Uterus (tissue), 4 donors: ENCODE results near the gene CDK10. TPM values are rescaled to one million over a fixed set of nuclear protein-coding genes. Genes with fewer than 3 reads are reported as not detected.

Experiments used
- DNase-seq, 2 donors: peaks; one replicate each; pipeline ENCODE4 v3.0.0-alpha.2; 2019 to 2020
- H3K27ac ChIP-seq, 2 donors: fragments of 200-600 bp; sonication (generic); 1 replicate in 1 of 2; 2 replicates in 1 of 2; pipeline ENCODE4 v1.5.1; 2016 to 2018
- H3K27me3 ChIP-seq, 2 donors: fragments of 200-600 bp; sonication (generic); one replicate each; pipeline ENCODE4 v1.5.1; 2018 to 2019; ENCODE audit warnings: control low read depth in 1 of 2
- H3K36me3 ChIP-seq, 2 donors: fragments of 200-600 bp; sonication (generic); one replicate each; pipeline ENCODE4 v1.5.1; 2019; ENCODE audit warnings: control low read depth in 1 of 2
- H3K4me1 ChIP-seq, 2 donors: fragments of 200-600 bp; sonication (generic); one replicate each; pipeline ENCODE4 v1.5.1; 2018 to 2019; ENCODE audit warnings: control low read depth in 1 of 2
- H3K4me3 ChIP-seq, 2 donors: fragments of 200-600 bp; sonication (generic); 1 replicate in 1 of 2; 2 replicates in 1 of 2; pipeline ENCODE4 v1.5.1; 2018 to 2019; ENCODE audit warnings: mild to moderate bottlenecking in 1 of 2
- H3K9me3 ChIP-seq, 2 donors: fragments of 200-600 bp; sonication (generic); one replicate each; pipeline ENCODE4 v1.5.1; 2019; ENCODE audit warnings: control low read depth in 1 of 2
- CTCF ChIP-seq, 4 experiments: fragments of 200-600 bp in 2 of 4; fragments of 450-650 bp in 2 of 4; sonication (generic) in 2 of 4; IDR thresholded peaks; one replicate each; pipeline ENCODE4 v1.5.1; 2016 to 2019; ENCODE audit warnings: antibody characterized with exemption in 4 of 4, mild to moderate bottlenecking in 2 of 4, moderate library complexity in 1 of 4
- POLR2A ChIP-seq, 2 donors: fragments of 450-650 bp; IDR thresholded peaks; one replicate each; pipeline ENCODE4 v1.6.1; 2016; ENCODE audit warnings: antibody characterized with exemption in 2 of 2, mild to moderate bottlenecking in 1 of 2, moderate library complexity in 1 of 2
- intact Hi-C: fragments of 100-400 bp; cut with DNase I; formaldehyde crosslinking; loops from one replicate; pipeline ENCODE4 v1.15.1; 2023; ENCODE audit warnings: low total_unique reads
- total RNA-seq, 4 donors: library from RNA; depleted of rRNA in 3 of 4; stranded (reverse); fragments of >200 nt in 3 of 4; gene quantifications; one replicate each; pipeline versions ENCODE4 v1.1.0 to v1.2.4, GENCODE V29; 2014 to 2023
- donor health status: DM: yes; HTN: yes; CAD: no.

The CDK10 gene
- total RNA-seq, 4 donors from 2014 or later = 13.8 to 90.7 (median 62.5) TPM

GRCh38 chr16:89672177-89672941, 14.1 kb upstream of the CDK10 start:
- H3K27ac ChIP-seq = no peak overlapping the region
- no peaks in the 10 kb centered on the region for H3K27me3 ChIP-seq
- H3K4me3 ChIP-seq = no peak overlapping the region
- no peaks in the 10 kb centered on the region for H3K36me3 ChIP-seq
- no peaks in the 10 kb centered on the region for H3K4me1 ChIP-seq
- H3K9me3 ChIP-seq = no peaks in the 10 kb centered on the region
- no peak for TF ChIP-seq POLR2A (IDR thresholded peaks at IDR 0.05)
- TF ChIP-seq CTCF (IDR thresholded peaks at IDR 0.05) = no peak
- intact Hi-C loops = no loop called here
- no peak for DNase-seq

- Histone ChIP-seq H3K27me3 (no peaks in the 10 kb centered on the region), H3K9me3 (no peaks in the 10 kb centered on the region), H3K4me3 (no peak overlapping the region), H3K27ac (no peak overlapping the region), H3K36me3 (no peaks in the 10 kb centered on the region), H3K4me1 (no peaks in the 10 kb centered on the region)
- TF ChIP-seq POLR2A (IDR thresholded peaks at IDR 0.05) (no peak), CTCF (IDR thresholded peaks at IDR 0.05) (no peak)
- DNase-seq = no peak
- intact Hi-C loops = no loop called here
Measured at GRCh38 chr16:89678258-89678657, 8.2 kb upstream of the CDK10 start.

- Histone ChIP-seq H3K4me3 (no peak overlapping the region), H3K27me3 (no peaks in the 10 kb centered on the region), H3K9me3 (no peaks in the 10 kb centered on the region), H3K4me1 (peaks cover 4 to 6% of the 10 kb centered on the region in 2 donors), H3K36me3 (no peaks in the 10 kb centered on the region), H3K27ac (no peak overlapping the region)
- DNase-seq = no peak
- intact Hi-C loops = no loop called here
- TF ChIP-seq CTCF (IDR thresholded peaks at IDR 0.05) (no peak), POLR2A (IDR thresholded peaks at IDR 0.05) (no peak)
Measured at GRCh38 chr16:89685916-89686315, 573 bp upstream of the CDK10 start.

DNA sequence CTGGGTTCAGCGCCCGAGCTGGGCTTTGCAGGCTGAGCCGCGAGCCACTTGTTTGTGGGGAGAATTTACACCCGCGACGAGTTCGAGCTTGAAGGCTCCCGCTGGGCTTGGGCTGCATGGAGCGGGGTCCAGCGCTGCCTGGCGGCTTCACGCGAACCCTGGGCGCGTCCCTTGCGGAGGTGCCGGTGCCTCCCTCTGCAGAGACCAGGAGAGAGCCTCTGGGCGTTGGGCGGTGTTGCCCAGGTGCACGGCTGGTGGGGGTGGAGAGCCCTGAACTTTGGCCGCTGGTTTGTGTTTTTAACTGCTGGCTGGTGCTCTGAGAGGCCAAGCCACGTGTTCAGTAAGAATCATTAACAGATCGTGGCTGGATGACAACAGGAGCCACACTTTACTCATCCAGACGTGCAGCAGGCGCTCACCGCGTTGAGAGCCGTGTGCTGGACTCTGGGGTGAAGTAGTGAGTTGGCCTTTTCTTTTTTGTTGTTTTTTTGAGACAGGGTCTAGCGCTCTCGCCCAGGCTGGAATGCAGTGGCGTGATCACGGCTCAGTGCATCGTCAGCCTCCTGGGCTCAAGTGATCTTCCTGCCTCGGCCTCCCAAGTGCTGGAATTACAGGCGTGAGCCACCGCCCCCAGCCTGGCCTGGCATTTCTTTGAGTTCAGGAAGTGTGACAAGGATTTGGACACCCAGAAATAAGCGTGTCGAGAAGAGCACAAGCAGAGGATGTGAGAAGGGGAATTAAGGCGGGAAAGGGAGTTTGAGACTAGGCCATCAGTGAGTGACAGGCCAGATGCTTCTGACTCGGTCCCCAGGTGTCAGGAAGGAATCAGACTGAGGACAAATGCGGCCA, 827 bp downstream of the CDK10 start:
- Histone ChIP-seq H3K27ac (peak overlapping the region; percentile 87 to 93), H3K4me1 (peaks cover 4 to 6% of the 10 kb centered on the region in 2 donors), H3K4me3 (peak overlapping the region; percentile 59 to 91), H3K36me3 (no peaks in the 10 kb centered on the region), H3K27me3 (no peaks in the 10 kb centered on the region), H3K9me3 (no peaks in the 10 kb centered on the region)
- intact Hi-C loops = no loop called here
- DNase-seq = no peak
- TF ChIP-seq CTCF (IDR thresholded peaks at IDR 0.05) (no peak), POLR2A (IDR thresholded peaks at IDR 0.05) (no peak)

GRCh38 chr16:89688395-89688794, 1.9 kb downstream of the CDK10 start:
- H3K4me3 ChIP-seq = no peak overlapping the region
- no peak for TF ChIP-seq CTCF (IDR thresholded peaks at IDR 0.05)
- TF ChIP-seq POLR2A (IDR thresholded peaks at IDR 0.05) = no peak
- peaks cover 4 to 6% of the 10 kb centered on the region in 2 donors for H3K4me1 ChIP-seq
- H3K36me3 ChIP-seq = no peaks in the 10 kb centered on the region
- intact Hi-C loops = no loop called here
- H3K9me3 ChIP-seq = no peaks in the 10 kb centered on the region
- no peaks in the 10 kb centered on the region for H3K27me3 ChIP-seq
- DNase-seq = no peak
- no peak overlapping the region for H3K27ac ChIP-seq
